H1 (cell line): ENCODE results near the gene STAT1. TPM values are rescaled to one million over a fixed set of nuclear protein-coding genes. Genes with fewer than 3 reads are reported as not detected.

Experiments used
- CTCF ChIA-PET: fragments of 300-600 bp; sonication (Branson Sonifier 250); formaldehyde crosslinking; loops from one replicate; lab custom pipeline; 2021; ENCODE audit not compliant: partially characterized antibody; lab: Charles Lee
- POLR2A ChIA-PET: fragments of 300-600 bp; sonication (Branson Sonifier 250); formaldehyde crosslinking; loops from one replicate; lab custom pipeline; 2021; ENCODE audit warnings: inconsistent platforms; ENCODE audit not compliant: partially characterized antibody; lab: Charles Lee
- DNase-seq, 2 experiments: peaks; one replicate each; pipeline versions ENCODE4 v3.0.0 to v3.0.0-alpha.2; 2010 to 2022; ENCODE audit warnings: low spot score in 2 of 2, low read depth in 1 of 2, mixed read lengths in 1 of 2
- FAIRE-seq: peaks from 2 replicates; lab custom pipeline; 2011; peaks lifted over from hg19 to GRCh38; lab: Jason Lieb, UNC
- H2AFZ ChIP-seq: 2 replicates; pipeline ENCODE4 v1.8.1; 2012; ENCODE audit warnings: low read length, inconsistent platforms
- H2AK5ac ChIP-seq: 2 replicates; pipeline ENCODE4 v1.6.1; 2013; ENCODE audit warnings: low read depth, low read length
- H2BK120ac ChIP-seq: replicated peaks from 2 replicates; pipeline ENCODE3; 2013; ENCODE audit warnings: low read depth, low read length, inconsistent platforms
- H2BK12ac ChIP-seq: 2 replicates; pipeline ENCODE4 v1.6.1; 2013; ENCODE audit warnings: low read depth, low read length
- H2BK15ac ChIP-seq: 2 replicates; pipeline ENCODE4 v1.6.1; 2013; ENCODE audit warnings: low read length
- H2BK20ac ChIP-seq: 2 replicates; pipeline ENCODE4 v1.6.1; 2013; ENCODE audit warnings: low read length
- H2BK5ac ChIP-seq: 2 replicates; pipeline ENCODE4 v1.6.1; 2013; ENCODE audit warnings: low read depth, low read length
- H3K14ac ChIP-seq: 2 replicates; pipeline ENCODE4 v1.6.1; 2013; ENCODE audit warnings: inconsistent platforms; ENCODE audit not compliant: insufficient read length
- H3K18ac ChIP-seq: 2 replicates; pipeline ENCODE4 v1.6.1; 2013; ENCODE audit warnings: low read length; ENCODE audit errors: extremely low read depth
- H3K23ac ChIP-seq: 2 replicates; pipeline ENCODE4 v1.6.1; 2013; ENCODE audit warnings: inconsistent platforms; ENCODE audit not compliant: insufficient read length
- H3K23me2 ChIP-seq: 2 replicates; pipeline ENCODE4 v1.6.1; 2013; ENCODE audit warnings: low read depth, low read length
- H3K27ac ChIP-seq: 2 replicates; pipeline ENCODE4 v1.6.1; 2011; ENCODE audit warnings: low read depth, low read length, inconsistent platforms
- H3K27me3 ChIP-seq, 4 experiments: replicated peaks in 1 of 4; 1 replicate in 1 of 4; 2 replicates in 3 of 4; pipeline versions ENCODE4 v1.6.1 to v1.8.1; 2011 to 2013; ENCODE audit warnings: low read length in 3 of 4, mild to moderate bottlenecking in 3 of 4, inconsistent platforms in 2 of 4, mixed read lengths in 2 of 4, moderate library complexity in 1 of 4; ENCODE audit not compliant: control insufficient read depth in 3 of 4, insufficient read depth in 3 of 4; ENCODE audit errors: extremely low read depth in 1 of 4
- H3K36me3 ChIP-seq, 4 experiments: 2 replicates each; pipeline versions ENCODE4 v1.6.1 to v1.8.1; 2011 to 2013; ENCODE audit warnings: mild to moderate bottlenecking in 4 of 4, low read length in 3 of 4, moderate library complexity in 2 of 4, control low read depth in 1 of 4, inconsistent platforms in 1 of 4; ENCODE audit not compliant: insufficient read depth in 4 of 4, control insufficient read depth in 2 of 4
- H3K4ac ChIP-seq: replicated peaks from 2 replicates; pipeline ENCODE3; 2013; ENCODE audit warnings: low read length, low read depth, mixed read lengths, inconsistent platforms; ENCODE audit not compliant: insufficient read length
- H3K4me1 ChIP-seq, 4 experiments: replicated peaks in 1 of 4; 1 replicate in 1 of 4; 2 replicates in 3 of 4; pipeline versions ENCODE4 v1.6.1 to v1.8.1; 2011 to 2013; ENCODE audit warnings: low read length in 3 of 4, inconsistent platforms in 2 of 4, mixed read lengths in 1 of 4; ENCODE audit not compliant: insufficient read depth in 4 of 4, control insufficient read depth in 3 of 4
- H3K4me2 ChIP-seq, 2 experiments: 2 replicates each; pipeline versions ENCODE4 v1.6.1 to v1.8.1; 2011 to 2013; ENCODE audit warnings: low read depth in 2 of 2, low read length in 2 of 2, control low read depth in 1 of 2, inconsistent platforms in 1 of 2, mild to moderate bottlenecking in 1 of 2; ENCODE audit not compliant: insufficient read depth in 1 of 2
- H3K4me3 ChIP-seq, 4 experiments: fragments of 200-600, 300-600 bp in 1 of 4; sonication (generic), shearing (Covaris generic), sonication (Bioruptor Twin) in 1 of 4; 2 replicates each; pipeline versions ENCODE4 v1.5.1 to v1.8.1; 2011 to 2016; ENCODE audit warnings: low read length in 4 of 4, low read depth in 3 of 4, control low read depth in 2 of 4, inconsistent platforms in 2 of 4, mild to moderate bottlenecking in 2 of 4, mixed read lengths in 1 of 4, moderate library complexity in 1 of 4; ENCODE audit not compliant: insufficient read depth in 2 of 4; ENCODE audit errors: extremely low read depth in 1 of 4
- H3K56ac ChIP-seq: replicated peaks from 2 replicates; pipeline ENCODE3; 2013; ENCODE audit warnings: low read depth, mild to moderate bottlenecking, mixed read lengths, low read length, inconsistent platforms; ENCODE audit not compliant: insufficient read length
- H3K79me1 ChIP-seq: 2 replicates; pipeline ENCODE4 v1.6.1; 2013; ENCODE audit warnings: low read depth, low read length, control low read depth
- H3K79me2 ChIP-seq, 2 experiments: 2 replicates each; pipeline versions ENCODE4 v1.6.1 to v1.8.1; 2012 to 2013; ENCODE audit warnings: low read length in 2 of 2, mild to moderate bottlenecking in 2 of 2, inconsistent platforms in 1 of 2; ENCODE audit not compliant: insufficient read depth in 2 of 2, control insufficient read depth in 1 of 2
- H3K9ac ChIP-seq, 4 experiments: replicated peaks in 1 of 4; 1 replicate in 1 of 4; 2 replicates in 3 of 4; pipeline versions ENCODE4 v1.6.1 to v1.8.1; 2011 to 2013; ENCODE audit warnings: low read depth in 3 of 4, low read length in 3 of 4, control low read depth in 2 of 4, mild to moderate bottlenecking in 2 of 4, moderate library complexity in 2 of 4, inconsistent platforms in 1 of 4; ENCODE audit errors: extremely low read depth in 1 of 4
- H3K9me3 ChIP-seq, 2 experiments: 2 replicates each; pipeline versions ENCODE4 v1.6.1 to v1.8.1; 2012 to 2013; ENCODE audit warnings: mild to moderate bottlenecking in 2 of 2, moderate library complexity in 2 of 2, control low read depth in 1 of 2, inconsistent platforms in 1 of 2, low read depth in 1 of 2, low read length in 1 of 2, mixed read lengths in 1 of 2; ENCODE audit not compliant: insufficient read depth in 2 of 2
- H4K20me1 ChIP-seq, 2 experiments: replicated peaks in 1 of 2; 2 replicates each; pipeline versions ENCODE3 to v1.8.1; 2011 to 2013; ENCODE audit warnings: inconsistent platforms in 2 of 2, low read length in 2 of 2, mild to moderate bottlenecking in 1 of 2; ENCODE audit not compliant: insufficient read depth in 2 of 2, control insufficient read depth in 1 of 2
- H4K5ac ChIP-seq: 2 replicates; pipeline ENCODE4 v1.6.1; 2013; ENCODE audit warnings: low read length, low read depth, mixed read lengths, inconsistent platforms; ENCODE audit not compliant: insufficient read length
- H4K8ac ChIP-seq: 2 replicates; pipeline ENCODE4 v1.8.0; 2013; ENCODE audit warnings: mild to moderate bottlenecking, moderate library complexity, low read length, inconsistent platforms; ENCODE audit not compliant: insufficient read depth; ENCODE audit errors: extremely low read depth
- H4K91ac ChIP-seq: replicated peaks from 2 replicates; pipeline ENCODE3; 2013; ENCODE audit warnings: low read length, mixed read lengths, inconsistent platforms; ENCODE audit not compliant: insufficient read length
- BRCA1 ChIP-seq: IDR thresholded peaks from 2 replicates; pipeline ENCODE4 v1.6.1; 2012; ENCODE audit warnings: low read depth, low read length, improper control_type of control experiment
- EGR1 ChIP-seq: IDR thresholded peaks from 2 replicates; pipeline ENCODE4 v1.6.1; 2011; ENCODE audit warnings: low read depth, low read length, borderline replicate concordance
- FOSL1 ChIP-seq: IDR thresholded peaks from 2 replicates; pipeline ENCODE4 v1.6.1; 2011; ENCODE audit warnings: mild to moderate bottlenecking, low read depth, low read length, moderate library complexity; ENCODE audit not compliant: insufficient read depth
- JUN ChIP-seq: IDR thresholded peaks from 2 replicates; pipeline ENCODE4 v1.6.1; 2011; ENCODE audit warnings: low read depth, mild to moderate bottlenecking, improper control_type of control experiment, low read length
- KDM4A ChIP-seq: IDR thresholded peaks from one replicate; pipeline ENCODE4 v1.7.1; 2012; ENCODE audit warnings: low read depth, mild to moderate bottlenecking, moderate library complexity, low read length, inconsistent platforms; ENCODE audit not compliant: severe bottlenecking
- MAFK ChIP-seq: IDR thresholded peaks from 2 replicates; pipeline ENCODE4 v1.6.1; 2012; ENCODE audit warnings: low read depth, mild to moderate bottlenecking, improper control_type of control experiment, low read length
- SIRT6 ChIP-seq: IDR thresholded peaks from one replicate; pipeline ENCODE4 v1.7.1; 2012; ENCODE audit warnings: low read length, inconsistent platforms
- WGBS, 2 experiments: shearing (Covaris generic) in 1 of 2; methylation state at CpG; one replicate each; pipeline versions ENCODE4 v1.1.6 to v1.1.7; 2013 to 2015; ENCODE audit warnings: low lambda C conversion rate in 2 of 2, mixed read lengths in 2 of 2, inconsistent platforms in 1 of 2, low coverage in 1 of 2, missing lambda C conversion rate in 1 of 2; ENCODE audit not compliant: insufficient replicate concordance in 2 of 2, insufficient coverage in 1 of 2, insufficient read length in 1 of 2; ENCODE audit errors: extremely low coverage in 1 of 2, missing lambda C conversion rate in 1 of 2; 5-methylcytosine and 5-hydroxymethylcytosine counted together
- polyA plus RNA-seq, 7 experiments: library from polyadenylated mRNA; depleted of rRNA in 3 of 7; stranded (reverse) in 5 of 7; unstranded in 2 of 7; fragments of >200 nt in 5 of 7; fragments of 200-250 nt in 2 of 7; gene quantifications; 1 replicate in 5 of 7; 2 replicates in 1 of 7; 4 replicates in 1 of 7; pipeline versions ENCODE4 v1.2.1 to v1.2.3, GENCODE V29; 2011 to 2013; ENCODE audit warnings: missing spikeins in 2 of 7, mixed read lengths in 2 of 7
- total RNA-seq: library from RNA; stranded (reverse); fragmentation: NEBNext Ultra II Directional; extraction: Animal tissue kit (Norgen Biotek cat#: 25700); gene quantifications from 2 replicates; pipeline ENCODE4 v1.2.1, GENCODE V29; 2021

Gene STAT1
- total and polyA plus RNA-seq, 2 of the 8 experiments (the other 6 are each of a cell fraction or from before 2014, with no cell fraction given) = 20.3 to 43.0 TPM

GRCh38 chr2:191001624-191002023 is 12.3 kb downstream of the STAT1 start:
- Histone ChIP-seq H2BK120ac (no peak overlapping the region), H4K91ac (no peak overlapping the region), H2BK15ac (no peak overlapping the region), H3K23me2 (no peaks in the 10 kb centered on the region), H3K56ac (no peak overlapping the region), H3K27me3 (no peaks in the 10 kb centered on the region), H2BK20ac (no peak overlapping the region), H2BK5ac (no peak overlapping the region), H2BK12ac (no peak overlapping the region), H4K5ac (no peak overlapping the region), H4K8ac (no peak overlapping the region), H2AK5ac (no peak overlapping the region), H4K20me1 (peaks cover 0 to 2% of the 10 kb centered on the region in 2 experiments), H3K4me3 (no peak overlapping the region), H3K9me3 (no peaks in the 10 kb centered on the region), H3K14ac (no peak overlapping the region), H3K4ac (no peak overlapping the region), H3K4me1 (no peaks in the 10 kb centered on the region), H3K4me2 (no peak overlapping the region), H3K18ac (no peak overlapping the region), H3K79me1 (no peaks in the 10 kb centered on the region; the same call in 1 of the 2 replicates), H3K27ac (no peak overlapping the region), H3K36me3 (peaks cover 29 to 80% (median 68%) of the 10 kb centered on the region in 4 experiments), H2AFZ (no peak overlapping the region), H3K9ac (no peak overlapping the region), H3K79me2 (no peaks in the 10 kb centered on the region), H3K23ac (no peak overlapping the region)
- 92% methylated on average over 3 of the region's 3 CpGs; no CpG with 5 or more reads in 1 of the 2 experiments for WGBS, 2 experiments
- no peak for DNase-seq
- no peak for FAIRE-seq
- POLR2A ChIA-PET = no interaction called here
- TF ChIP-seq JUN (no peak), FOSL1 (no peak), SIRT6 (no peak), MAFK (no peak), BRCA1 (no peak), EGR1 (no peak), KDM4A (no peak)
- CTCF ChIA-PET = interaction anchor here (3.7 kb wide), 1 partner anchor 11 kb away, joined by 15 read pairs; no protein-coding TSS in a partner anchor
